ENCODE results near the gene PCSK9.

DNA sequence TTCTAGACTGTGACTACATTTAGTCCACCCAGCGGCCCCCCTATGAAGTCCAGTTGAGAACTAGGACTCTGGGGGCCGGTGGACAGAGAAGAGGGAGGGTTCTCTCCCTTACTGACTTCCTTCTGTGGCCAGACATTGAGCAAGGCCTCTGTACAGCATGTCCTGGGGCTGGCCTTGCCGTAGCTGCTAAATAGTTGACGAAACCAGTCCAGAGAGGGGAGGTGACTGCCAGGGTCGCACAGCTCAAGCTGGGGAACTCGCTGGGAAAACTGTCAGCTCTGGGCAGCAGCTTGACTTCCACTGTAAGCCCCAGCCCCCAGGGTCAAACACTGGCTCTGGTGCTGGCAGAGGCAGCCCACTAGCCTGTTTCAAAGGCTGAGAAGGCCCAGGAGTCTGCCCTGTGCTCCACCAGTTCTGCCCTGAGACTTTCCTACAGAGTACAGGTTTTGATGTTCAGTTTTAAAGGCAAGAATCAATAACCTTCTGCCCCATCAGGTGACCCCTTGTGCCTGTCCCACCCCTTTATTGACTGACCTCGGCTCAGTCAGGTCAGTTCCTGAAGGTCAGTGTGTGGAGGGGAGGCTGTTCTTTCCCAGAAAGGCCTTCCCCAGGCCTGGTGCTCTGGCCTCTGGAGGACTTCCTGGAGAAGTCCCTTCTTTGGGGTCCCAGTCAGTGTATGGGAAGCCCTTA, 14.1 kb downstream of the PCSK9 start:
- TF ChIP-seq, protein P1, sequence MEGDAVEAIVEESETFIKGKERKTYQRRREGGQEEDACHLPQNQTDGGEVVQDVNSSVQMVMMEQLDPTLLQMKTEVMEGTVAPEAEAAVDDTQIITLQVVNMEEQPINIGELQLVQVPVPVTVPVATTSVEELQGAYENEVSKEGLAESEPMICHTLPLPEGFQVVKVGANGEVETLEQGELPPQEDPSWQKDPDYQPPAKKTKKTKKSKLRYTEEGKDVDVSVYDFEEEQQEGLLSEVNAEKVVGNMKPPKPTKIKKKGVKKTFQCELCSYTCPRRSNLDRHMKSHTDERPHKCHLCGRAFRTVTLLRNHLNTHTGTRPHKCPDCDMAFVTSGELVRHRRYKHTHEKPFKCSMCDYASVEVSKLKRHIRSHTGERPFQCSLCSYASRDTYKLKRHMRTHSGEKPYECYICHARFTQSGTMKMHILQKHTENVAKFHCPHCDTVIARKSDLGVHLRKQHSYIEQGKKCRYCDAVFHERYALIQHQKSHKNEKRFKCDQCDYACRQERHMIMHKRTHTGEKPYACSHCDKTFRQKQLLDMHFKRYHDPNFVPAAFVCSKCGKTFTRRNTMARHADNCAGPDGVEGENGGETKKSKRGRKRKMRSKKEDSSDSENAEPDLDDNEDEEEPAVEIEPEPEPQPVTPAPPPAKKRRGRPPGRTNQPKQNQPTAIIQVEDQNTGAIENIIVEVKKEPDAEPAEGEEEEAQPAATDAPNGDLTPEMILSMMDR (IDR thresholded peaks at IDR 0.05; ENCODE audit: poor library complexity): no peak
- TF ChIP-seq EZH2 (IDR thresholded peaks at IDR 0.05; ENCODE audit: borderline replicate concordance): no peak
